ENCODE measurements around the gene PRKAR1B. TPM values are rescaled to one million over a fixed set of nuclear protein-coding genes. Genes with fewer than 3 reads are reported as not detected.

PRKAR1B gene
- total RNA-seq, 1 experiment from 2014 or later, result 62.0 TPM

- intact Hi-C loops (cut with micrococcal nuclease; ENCODE audit: unreplicated experiment), result no loop called here
- CTCF ChIA-PET, result no interaction called here
- Histone ChIP-seq H3K9me3 (ENCODE audit: control insufficient read depth, insufficient read depth, low read depth, low read length) (no peaks in the 10 kb centered on the region), H3K4me1 (ENCODE audit: control insufficient read depth, insufficient read depth, low read length) (peaks cover 5% of the 10 kb centered on the region), H3K27ac (ENCODE audit: low read length) (no peak overlapping the region), H3K27me3 (ENCODE audit: control insufficient read depth, insufficient read depth, low read length) (no peaks in the 10 kb centered on the region), H3K4me3 (ENCODE audit: low read depth in 2 of 2, low read length in 2 of 2) (no peak overlapping the region), H3K36me3 (ENCODE audit: control insufficient read depth, insufficient read depth, low read length) (no peaks in the 10 kb centered on the region; the same call in 1 of the 2 replicates)
- ATAC-seq (no peak), DNase-seq (ENCODE audit: low read depth, low spot score) (no peak)
- in situ Hi-C loops (cut with HindIII; ENCODE audit: low pct_unique_long_range_greater_than_20kb, low sequenced_read_pairs), result no loop called here
- no TSS peak for BruUV-seq (replicated peaks)
- TF ChIP-seq POLR2AphosphoS5 (IDR thresholded peaks at IDR 0.05; ENCODE audit: low read depth, low read length) (no peak), REST (IDR thresholded peaks at IDR 0.05; ENCODE audit: insufficient read depth in 1 of 2, low read depth in 2 of 2, low read length in 1 of 2) (no peak), SIN3A (IDR thresholded peaks at IDR 0.05; ENCODE audit: borderline replicate concordance, insufficient read depth, low read depth, low read length) (no peak), TCF7L2 (IDR thresholded peaks at IDR 0.05; ENCODE audit: low read depth, low read length) (no peak), CTCF (IDR thresholded peaks at IDR 0.05) (no peak)
- POLR2A ChIA-PET, result interaction anchor here (0.6 kb wide), 1 partner anchor 22 kb away, joined by 8 read pairs; no protein-coding TSS in a partner anchor
Observed at GRCh38 chr7:515628-516027, 211.5 kb downstream of the PRKAR1B start.

- in situ Hi-C loops (cut with HindIII; ENCODE audit: low pct_unique_long_range_greater_than_20kb, low sequenced_read_pairs), result no loop called here
- H3K4me3 ChIP-seq (ENCODE audit: low read depth in 2 of 2, low read length in 2 of 2), result no peak overlapping the region
- POLR2A ChIA-PET, result interaction anchor here (0.6 kb wide), 1 partner anchor 23 kb away, joined by 8 read pairs; no protein-coding TSS in a partner anchor
Observed at GRCh38 chr7:514651-515598, 212.2 kb downstream of the PRKAR1B start.

More at GRCh38 chr7:514651-515598, 212.2 kb downstream of the PRKAR1B start:
- H3K4me1 ChIP-seq (ENCODE audit: control insufficient read depth, insufficient read depth, low read length), result peaks cover 4% of the 10 kb centered on the region
- DNase-seq (ENCODE audit: low read depth, low spot score), result no peak
- H3K9me3 ChIP-seq (ENCODE audit: control insufficient read depth, insufficient read depth, low read depth, low read length), result no peaks in the 10 kb centered on the region
- no peak overlapping the region for H3K27ac ChIP-seq (ENCODE audit: low read length)
- no peaks in the 10 kb centered on the region; the same call in 1 of the 2 replicates for H3K36me3 ChIP-seq (ENCODE audit: control insufficient read depth, insufficient read depth, low read length)
- CTCF ChIA-PET, result no interaction called here
- intact Hi-C loops (cut with micrococcal nuclease; ENCODE audit: unreplicated experiment), result no loop called here
- ATAC-seq, result no peak
- no peaks in the 10 kb centered on the region for H3K27me3 ChIP-seq (ENCODE audit: control insufficient read depth, insufficient read depth, low read length)
- no TSS peak for BruUV-seq (replicated peaks)
- no peak for TF ChIP-seq SIN3A (IDR thresholded peaks at IDR 0.05; ENCODE audit: borderline replicate concordance, insufficient read depth, low read depth, low read length)
